H1 (cell line): ENCODE results near the gene RGS11.

Source experiments
- EP300 ChIP-seq, 2 experiments: IDR thresholded peaks; 1 replicate in 1 of 2; 2 replicates in 1 of 2; pipeline ENCODE4 v1.6.1; 2011 to 2012; ENCODE audit warnings: low read depth in 2 of 2, low read length in 2 of 2, mild to moderate bottlenecking in 2 of 2, borderline replicate concordance in 1 of 2, inconsistent platforms in 1 of 2, moderate library complexity in 1 of 2
- GABPA ChIP-seq: IDR thresholded peaks from 2 replicates; pipeline ENCODE4 v1.6.1; 2011; ENCODE audit warnings: mild to moderate bottlenecking, low read length, moderate library complexity, borderline replicate concordance; ENCODE audit not compliant: insufficient read depth
- SUZ12 ChIP-seq: fragments of 200-600 bp; sonication (generic); IDR thresholded peaks from 2 replicates; pipeline ENCODE4 v1.6.1; 2012; ENCODE audit warnings: mild to moderate bottlenecking, inconsistent platforms, low read length, moderate library complexity, mixed read lengths
- TBP ChIP-seq: IDR thresholded peaks from 2 replicates; pipeline ENCODE4 v1.6.1; 2011; ENCODE audit warnings: low read depth, low read length, improper control_type of control experiment
- TF ChIP-seq, protein P1 (sequence below): IDR thresholded peaks from 2 replicates; pipeline ENCODE4 v1.6.1; 2011; ENCODE audit warnings: low read length, improper control_type of control experiment
- TF ChIP-seq, protein P2 (sequence below): IDR thresholded peaks from 2 replicates; pipeline ENCODE4 v1.6.1; 2012; ENCODE audit warnings: low read length, inconsistent platforms

DNA sequence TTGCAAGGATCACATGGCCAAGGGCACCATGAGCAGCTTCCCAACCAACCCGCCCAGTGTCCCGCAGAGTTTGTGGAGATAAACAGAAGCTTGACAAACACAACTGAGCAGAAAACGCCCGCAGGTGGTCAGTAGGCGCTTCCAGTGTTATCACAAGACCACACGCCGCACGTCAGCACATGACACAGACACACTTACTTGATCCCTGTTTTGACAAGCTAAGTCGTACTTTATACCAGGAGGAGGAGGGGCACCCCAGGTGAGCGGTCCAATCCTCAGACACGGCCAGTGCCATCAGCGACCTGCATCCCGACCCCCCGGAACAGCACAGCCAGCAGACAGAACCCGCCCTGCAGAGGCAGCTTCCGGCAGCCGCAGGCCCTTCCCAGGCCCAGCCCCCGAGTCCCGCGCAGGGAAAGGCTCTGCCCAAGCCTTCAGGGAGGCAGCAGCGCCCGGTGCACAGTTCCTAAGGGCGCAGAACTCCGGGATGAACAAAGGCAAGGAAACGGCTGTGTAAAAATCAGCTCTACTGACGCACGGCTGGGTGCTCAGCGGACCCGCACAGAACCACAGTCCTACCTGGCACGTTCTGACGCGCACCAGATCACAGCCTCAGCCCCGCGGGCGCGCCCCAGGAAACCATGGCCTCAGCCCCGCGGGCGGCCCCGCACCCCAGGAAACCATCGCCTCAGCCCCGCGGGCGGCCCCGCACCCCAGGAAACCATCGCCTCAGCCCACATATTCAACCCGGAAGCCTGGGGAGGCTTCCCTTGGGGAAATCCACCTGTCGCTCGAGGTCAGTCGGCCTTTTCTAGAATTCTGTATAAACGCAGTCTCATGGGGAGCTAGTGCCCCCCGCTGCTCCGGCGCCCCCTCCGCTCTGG is 48.9 kb upstream of the RGS11 start:
- TF ChIP-seq EP300 (IDR thresholded peaks at IDR 0.05; ENCODE audit: borderline replicate concordance in 1 of 2, low read depth in 2 of 2, low read length in 2 of 2) (no peak), TBP (no peak), GABPA (no peak), SUZ12 (no peak)
- TF ChIP-seq, protein P1, sequence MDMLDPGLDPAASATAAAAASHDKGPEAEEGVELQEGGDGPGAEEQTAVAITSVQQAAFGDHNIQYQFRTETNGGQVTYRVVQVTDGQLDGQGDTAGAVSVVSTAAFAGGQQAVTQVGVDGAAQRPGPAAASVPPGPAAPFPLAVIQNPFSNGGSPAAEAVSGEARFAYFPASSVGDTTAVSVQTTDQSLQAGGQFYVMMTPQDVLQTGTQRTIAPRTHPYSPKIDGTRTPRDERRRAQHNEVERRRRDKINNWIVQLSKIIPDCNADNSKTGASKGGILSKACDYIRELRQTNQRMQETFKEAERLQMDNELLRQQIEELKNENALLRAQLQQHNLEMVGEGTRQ: no peak
- TF ChIP-seq, protein P2, sequence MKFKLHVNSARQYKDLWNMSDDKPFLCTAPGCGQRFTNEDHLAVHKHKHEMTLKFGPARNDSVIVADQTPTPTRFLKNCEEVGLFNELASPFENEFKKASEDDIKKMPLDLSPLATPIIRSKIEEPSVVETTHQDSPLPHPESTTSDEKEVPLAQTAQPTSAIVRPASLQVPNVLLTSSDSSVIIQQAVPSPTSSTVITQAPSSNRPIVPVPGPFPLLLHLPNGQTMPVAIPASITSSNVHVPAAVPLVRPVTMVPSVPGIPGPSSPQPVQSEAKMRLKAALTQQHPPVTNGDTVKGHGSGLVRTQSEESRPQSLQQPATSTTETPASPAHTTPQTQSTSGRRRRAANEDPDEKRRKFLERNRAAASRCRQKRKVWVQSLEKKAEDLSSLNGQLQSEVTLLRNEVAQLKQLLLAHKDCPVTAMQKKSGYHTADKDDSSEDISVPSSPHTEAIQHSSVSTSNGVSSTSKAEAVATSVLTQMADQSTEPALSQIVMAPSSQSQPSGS: no peak
